Neural progenitor cell (in vitro differentiated cells): ENCODE results near the gene ERLEC1. TPM values are rescaled to one million over a fixed set of nuclear protein-coding genes. Genes with fewer than 3 reads are reported as not detected.

Source experiments
- DNase-seq: peaks from one replicate; pipeline ENCODE4 v3.0.0-alpha.2; 2016; ENCODE audit warnings: low spot score
- H2AFZ ChIP-seq: fragments of 200-600 bp; sonication (generic); replicated peaks from 2 replicates; pipeline ENCODE4 v1.6.1; 2016; ENCODE audit warnings: antibody characterized with exemption
- H3F3A ChIP-seq: fragments of 200-600 bp; sonication (generic); 2 replicates; pipeline ENCODE4 v1.6.1; 2016; ENCODE audit warnings: antibody characterized with exemption, low read depth
- H3K27ac ChIP-seq: fragments of 200-600 bp; sonication (generic); 2 replicates; pipeline ENCODE4 v1.5.1; 2016; ENCODE audit warnings: mild to moderate bottlenecking
- H3K27me3 ChIP-seq: fragments of 200-600 bp; sonication (generic); 2 replicates; pipeline ENCODE4 v1.6.1; 2016; ENCODE audit warnings: mild to moderate bottlenecking, moderate library complexity
- H3K36me3 ChIP-seq: fragments of 200-600 bp; sonication (generic); 2 replicates; pipeline ENCODE4 v1.5.1; 2016
- H3K4me1 ChIP-seq: fragments of 200-600 bp; sonication (generic); 2 replicates; pipeline ENCODE4 v1.6.1; 2016; ENCODE audit warnings: mixed run types
- H3K4me2 ChIP-seq: fragments of 200-600 bp; sonication (generic); 2 replicates; pipeline ENCODE4 v1.6.1; 2016
- H3K4me3 ChIP-seq: fragments of 200-600 bp; sonication (generic); 2 replicates; pipeline ENCODE4 v1.5.1; 2016
- H3K79me2 ChIP-seq: fragments of 200-600 bp; sonication (generic); 2 replicates; pipeline ENCODE4 v1.6.1; 2016; ENCODE audit warnings: low read depth
- H3K9ac ChIP-seq: fragments of 200-600 bp; sonication (generic); 2 replicates; pipeline ENCODE4 v1.6.1; 2016
- H3K9me3 ChIP-seq: fragments of 200-600 bp; sonication (generic); 2 replicates; pipeline ENCODE4 v1.5.1; 2016; ENCODE audit warnings: low read depth
- H4K20me1 ChIP-seq: fragments of 200-600 bp; sonication (generic); 2 replicates; pipeline ENCODE4 v1.6.1; 2016; ENCODE audit warnings: low read depth
- H3K27ac Mint-ChIP-seq: 3 replicates; pipeline ENCODE4 v1.8.0; 2021; ENCODE audit warnings: mixed read lengths
- H3K27me3 Mint-ChIP-seq: 2 replicates; pipeline ENCODE4 v1.8.0; 2022; ENCODE audit warnings: low read depth, mild to moderate bottlenecking, inconsistent platforms, moderate library complexity, mixed read lengths; ENCODE audit not compliant: insufficient read depth
- H3K36me3 Mint-ChIP-seq: 3 replicates; pipeline ENCODE4 v1.8.0; 2021; ENCODE audit warnings: mixed read lengths
- H3K4me1 Mint-ChIP-seq: 3 replicates; pipeline ENCODE4 v1.8.0; 2021; ENCODE audit warnings: mixed read lengths
- H3K4me3 Mint-ChIP-seq: 3 replicates; pipeline ENCODE4 v1.8.0; 2021; ENCODE audit warnings: mild to moderate bottlenecking, moderate library complexity, mixed read lengths
- H3K9me3 Mint-ChIP-seq: 3 replicates; pipeline ENCODE4 v1.8.0; 2020; ENCODE audit warnings: mixed read lengths
- CTCF ChIP-seq: fragments of 200-600 bp; sonication (generic); IDR thresholded peaks from 2 replicates; pipeline ENCODE4 v1.5.1; 2017; ENCODE audit warnings: antibody characterized with exemption, mild to moderate bottlenecking
- EZH2 ChIP-seq: fragments of 200-600 bp; sonication (generic); IDR thresholded peaks from 2 replicates; pipeline ENCODE4 v1.6.1; 2017; ENCODE audit warnings: antibody characterized with exemption, mild to moderate bottlenecking, moderate library complexity
- EZH2phosphoT487 ChIP-seq: fragments of 200-600 bp; sonication (generic); IDR thresholded peaks from 2 replicates; pipeline ENCODE4 v1.6.1; 2017; ENCODE audit warnings: antibody characterized with exemption
- total RNA-seq: library from RNA; depleted of rRNA; stranded (reverse); fragments of >200 nt; gene quantifications from 2 replicates; pipeline ENCODE4 v1.2.3, GENCODE V29; 2015; ENCODE audit warnings: low replicate concordance

The ERLEC1 gene
- total RNA-seq, 1 donor from 2014 or later: 43.4 TPM

- Histone ChIP-seq H4K20me1 (no peaks in the 10 kb centered on the region), H3K27ac (no peak overlapping the region), H3F3A (no peaks in the 10 kb centered on the region), H3K9ac (no peak overlapping the region), H3K4me3 (no peak overlapping the region), H3K4me1 (peaks cover 7% of the 10 kb centered on the region), H3K36me3 (peaks cover 4% of the 10 kb centered on the region), H3K27me3 (no peaks in the 10 kb centered on the region), H2AFZ (no peak overlapping the region), H3K4me2 (no peak overlapping the region), H3K9me3 (no peaks in the 10 kb centered on the region), H3K79me2 (no peaks in the 10 kb centered on the region)
- Mint-ChIP-seq H3K9me3 (no peaks in the 10 kb centered on the region), H3K4me1 (no peaks in the 10 kb centered on the region), H3K27me3 (no peaks in the 10 kb centered on the region), H3K36me3 (peaks cover 30% of the 10 kb centered on the region), H3K27ac (no peak overlapping the region), H3K4me3 (no peak overlapping the region)
- TF ChIP-seq EZH2phosphoT487 (no peak), CTCF (no peak), EZH2 (no peak)
- DNase-seq: no peak
Measured at GRCh38 chr2:53751728-53752127, 35.1 kb upstream of the ERLEC1 start.

GRCh38 chr2:53752385-53752784 is 34.5 kb upstream of the ERLEC1 start:
- Histone ChIP-seq H3K79me2 (no peaks in the 10 kb centered on the region), H4K20me1 (no peaks in the 10 kb centered on the region), H3K9ac (no peak overlapping the region), H3K27ac (no peak overlapping the region), H3K4me3 (no peak overlapping the region), H3K4me2 (no peak overlapping the region), H3F3A (no peaks in the 10 kb centered on the region), H3K27me3 (no peaks in the 10 kb centered on the region), H2AFZ (no peak overlapping the region), H3K4me1 (peaks cover 7% of the 10 kb centered on the region), H3K36me3 (peaks cover 4% of the 10 kb centered on the region), H3K9me3 (no peaks in the 10 kb centered on the region)
- no peaks in the 10 kb centered on the region for H3K27me3 Mint-ChIP-seq
- H3K36me3 Mint-ChIP-seq: peaks cover 32% of the 10 kb centered on the region
- H3K4me1 Mint-ChIP-seq: no peaks in the 10 kb centered on the region
- H3K9me3 Mint-ChIP-seq: no peaks in the 10 kb centered on the region
- DNase-seq: no peak
- H3K4me3 Mint-ChIP-seq: no peak overlapping the region
- peak overlapping the region; percentile 16 for H3K27ac Mint-ChIP-seq
- TF ChIP-seq EZH2phosphoT487 (no peak), EZH2 (no peak), CTCF (no peak)

- Mint-ChIP-seq H3K36me3 (peaks cover 31% of the 10 kb centered on the region), H3K4me1 (no peaks in the 10 kb centered on the region), H3K9me3 (no peaks in the 10 kb centered on the region), H3K4me3 (no peak overlapping the region), H3K27ac (no peak overlapping the region), H3K27me3 (no peaks in the 10 kb centered on the region)
- H3K4me3 ChIP-seq: no peak overlapping the region
- H3K27ac ChIP-seq: no peak overlapping the region
- no peaks in the 10 kb centered on the region for H4K20me1 ChIP-seq
- peaks cover 4% of the 10 kb centered on the region for H3K36me3 ChIP-seq
- no peak for DNase-seq
- H3K27me3 ChIP-seq: no peaks in the 10 kb centered on the region
- no peaks in the 10 kb centered on the region for H3K79me2 ChIP-seq
- no peak overlapping the region for H3K9ac ChIP-seq
- H3K4me1 ChIP-seq: peaks cover 7% of the 10 kb centered on the region
- H3K9me3 ChIP-seq: no peaks in the 10 kb centered on the region
- H3F3A ChIP-seq: no peaks in the 10 kb centered on the region
- no peak overlapping the region for H3K4me2 ChIP-seq
- no peak for TF ChIP-seq EZH2phosphoT487
- no peak for TF ChIP-seq EZH2
- no peak for TF ChIP-seq CTCF
- H2AFZ ChIP-seq: no peak overlapping the region
Measured at GRCh38 chr2:53753041-53753440, 33.8 kb upstream of the ERLEC1 start.
